Heart right ventricle (tissue), 16 donors: Measurements from ENCODE around the gene ZNF823. TPM values are rescaled to one million over a fixed set of nuclear protein-coding genes. Genes with fewer than 3 reads are reported as not detected.
"Not testable (repeated sequence)": the region's sequence is repeated elsewhere in the genome, so short reads cannot be mapped to it uniquely, and the experiment has no call there.

Experiments used
- ATAC-seq, 8 donors: fragments of 200-7000 bp; cut with Tn5 transposase; one replicate each; pipeline ENCODE4 v1.9.1; 2020; ENCODE audit warnings: mild to moderate bottlenecking in 8 of 8, moderate library complexity in 8 of 8, moderate number of reproducible peaks in 1 of 8
- DNase-seq, 2 donors: peaks; one replicate each; pipeline ENCODE4 v3.0.0-alpha.2; 2020
- H3K27ac ChIP-seq, 10 donors: fragments of 200-600 bp; sonication (generic) in 2 of 10; one replicate each; pipeline versions ENCODE4 v1.5.0 to v1.8.0; 2020 to 2022; ENCODE audit warnings: mild to moderate bottlenecking in 3 of 10
- H3K27me3 ChIP-seq, 7 donors: fragments of 200-600 bp; one replicate each; pipeline ENCODE4 v1.8.0; 2021 to 2022; ENCODE audit warnings: mild to moderate bottlenecking in 2 of 7
- H3K36me3 ChIP-seq, 9 donors: fragments of 200-600 bp; sonication (generic) in 1 of 9; one replicate each; pipeline versions ENCODE4 v1.5.0 to v1.8.0; 2020 to 2022; ENCODE audit warnings: mild to moderate bottlenecking in 2 of 9
- H3K4me1 ChIP-seq, 9 donors: fragments of 200-600 bp; sonication (generic) in 1 of 9; one replicate each; pipeline versions ENCODE4 v1.5.0 to v1.8.0; 2020 to 2022; ENCODE audit warnings: mild to moderate bottlenecking in 4 of 9
- H3K4me3 ChIP-seq, 10 donors: fragments of 200-600 bp; sonication (generic) in 2 of 10; one replicate each; pipeline versions ENCODE4 v1.5.0 to v1.8.0; 2020 to 2022; ENCODE audit warnings: mild to moderate bottlenecking in 7 of 10, moderate library complexity in 2 of 10
- H3K9me3 ChIP-seq, 11 donors: fragments of 200-600 bp in 10 of 11; sonication (generic) in 2 of 11; one replicate each; pipeline versions ENCODE4 v1.5.0 to v1.8.0; 2013 to 2022; ENCODE audit warnings: mild to moderate bottlenecking in 2 of 11, control low read depth in 1 of 11, moderate library complexity in 1 of 11
- CTCF ChIP-seq, 9 donors: fragments of 200-600 bp; sonication (generic) in 2 of 9; IDR thresholded peaks; one replicate each; pipeline versions ENCODE4 v1.5.0 to v1.8.0; 2021 to 2022; ENCODE audit warnings: antibody characterized with exemption in 9 of 9, mild to moderate bottlenecking in 5 of 9, moderate library complexity in 1 of 9
- WGBS, 2 donors: extraction: QIAGEN DNeasy Blood & Tissue Kit; methylation state at CpG; one replicate each; pipeline ENCODE4 v1.1.7; 2013; ENCODE audit warnings: inconsistent platforms in 1 of 2; 5-methylcytosine and 5-hydroxymethylcytosine counted together
- intact Hi-C, 10 donors: fragments of 100-400 bp; cut with DNase I; formaldehyde crosslinking; loops; one replicate each; pipeline versions ENCODE4 v1.11.1 to v1.14.2; 2022
- polyA plus RNA-seq, 2 donors: library from polyadenylated mRNA; stranded (reverse); fragments of 200-250 nt; gene quantifications; one replicate each; pipeline ENCODE4 v1.2.3, GENCODE V29; 2013
- total RNA-seq, 10 donors: library from RNA; stranded (reverse); fragmentation: NEBNext Ultra II Directional in 3 of 10; extraction: Animal tissue kit (Norgen Biotek cat#: 25700) in 3 of 10; gene quantifications; one replicate each; pipeline versions ENCODE4 v1.2.1 to v1.2.4, GENCODE V29; 2021 to 2023
- donor health status: Arrhythmogenic right ventricular cardiomyopathy.
- donor health status: ischemic (EF 13 %, LVEDD 7.1; RV severe dilation, severe dysfunction).
- donor health status: healthy with polysubstance abuse.
- donor health status: DM: no; HTN: yes; CAD: no.
- donor health status: DM: no; HTN: no; CAD: no.
- donor health status: ischemic (EF 25% LVEDD 6.9; RV normal size, moderate dysfunction).
- donor health status: ischemic (EF 25% LVEDD 5.7; RV mildly dilated, moderate dysfunction).
- donor health status: healthy.
- donor health status: DM: yes; HTN: yes; CAD: no.
- donor health status: Ischemic cardiomyopathy.
- donor health status: ischemic (EF 35%, LVEDD 5.7; RV mildly dilated, moderate dysfunction).
- donor health status: nonischemic (EF 11% LVEDD 7.7; RV severe dilation, severe dysfunction).
- donor health status: DM: yes; HTN: yes; CAD: no.
- donor health status: PGD.
- donor health status: ischemic (EF 29% LVEDD 5.4; RV normal size, mild dysfunction).
- donor health status: nonischemic (EF 23%, LVEDD 6.1; RV moderate dilation, normal function).

The ZNF823 gene
- total and polyA plus RNA-seq, 12 donors: 2.0 to 5.7 (median 3.3) TPM

- DNase-seq (no peak), ATAC-seq (no peak)
- intact Hi-C loops: no loop called here
- Histone ChIP-seq H3K9me3 (peaks cover 0 to 74% (median 35%) of the 10 kb centered on the region in 11 donors), H3K4me1 (no peaks in the 10 kb centered on the region), H3K27ac (no peak overlapping the region), H3K36me3 (peaks cover 0 to 33% (median 11%) of the 10 kb centered on the region in 9 donors), H3K4me3 (no peak overlapping the region), H3K27me3 (no peaks in the 10 kb centered on the region)
- no peak for TF ChIP-seq CTCF (IDR thresholded peaks at IDR 0.05)
- 96 to 97% methylated on average over 2 of the region's 2 CpGs for WGBS, 2 donors
These were observed 58.0 kb downstream of the ZNF823 start for GRCh38 chr19:11680689-11681302.

- intact Hi-C loops: loop anchor here in 2 of 10 donors (10.0 kb wide), 1 partner anchor 106 kb away; no protein-coding TSS in a partner anchor
- peaks cover 0 to 17% (median 0%) of the 10 kb centered on the region in 9 donors for H3K36me3 ChIP-seq
- H3K27ac ChIP-seq: no peak overlapping the region
- H3K4me3 ChIP-seq: no peak overlapping the region
- peaks cover 0 to 10% (median 4%) of the 10 kb centered on the region in 9 donors for H3K4me1 ChIP-seq
- peaks cover 0 to 16% (median 0%) of the 10 kb centered on the region in 7 donors for H3K27me3 ChIP-seq
- no peak for ATAC-seq
- DNase-seq: no peak
- WGBS, 2 donors: 97 to 100% methylated on average over 1 of the region's 1 CpG
- peaks cover 0 to 51% (median 14%) of the 10 kb centered on the region in 11 donors for H3K9me3 ChIP-seq
- no peak for TF ChIP-seq CTCF (IDR thresholded peaks at IDR 0.05)
These were observed 60.2 kb downstream of the ZNF823 start for GRCh38 chr19:11678504-11678903.

- Histone ChIP-seq H3K4me1 (peaks cover 0 to 14% (median 8%) of the 10 kb centered on the region in 9 donors), H3K9me3 (peaks cover 0 to 43% (median 14%) of the 10 kb centered on the region in 11 donors), H3K27me3 (peaks cover 0 to 19% (median 0%) of the 10 kb centered on the region in 7 donors)
- WGBS, 2 donors: 92 to 94% methylated on average over 39 to 41 of the region's 47 CpGs
- intact Hi-C loops: loop anchor here in 2 of 10 donors (10.0 kb wide), 1 partner anchor 108 kb away; no protein-coding TSS in a partner anchor
- not testable (repeated sequence) for ATAC-seq, H3K27ac ChIP-seq, H3K36me3 ChIP-seq, H3K4me3 ChIP-seq, DNase-seq
These were observed 61.8 kb downstream of the ZNF823 start for GRCh38 chr19:11676661-11677600.

GRCh38 chr19:11675569-11675968 lies 63.2 kb downstream of the ZNF823 start:
- peaks cover 0 to 19% (median 0%) of the 10 kb centered on the region in 7 donors for H3K27me3 ChIP-seq
- H3K4me1 ChIP-seq: peaks cover 0 to 14% (median 8%) of the 10 kb centered on the region in 9 donors
- ATAC-seq (no peak), DNase-seq (no peak)
- no peak overlapping the region for H3K27ac ChIP-seq
- H3K9me3 ChIP-seq: peaks cover 0 to 29% (median 10%) of the 10 kb centered on the region in 11 donors
- no peak for TF ChIP-seq CTCF (IDR thresholded peaks at IDR 0.05)
- H3K36me3 ChIP-seq: peaks cover 0 to under 1% (median 0%) of the 10 kb centered on the region in 9 donors
- WGBS, 2 donors: 91 to 96% methylated on average over 6 of the region's 6 CpGs
- no peak overlapping the region for H3K4me3 ChIP-seq
- intact Hi-C loops: loop anchor here in 2 of 10 donors (10.0 kb wide), 1 partner anchor 109 kb away; no protein-coding TSS in a partner anchor
